Measurements from ENCODE around the gene IRGC.

DNA sequence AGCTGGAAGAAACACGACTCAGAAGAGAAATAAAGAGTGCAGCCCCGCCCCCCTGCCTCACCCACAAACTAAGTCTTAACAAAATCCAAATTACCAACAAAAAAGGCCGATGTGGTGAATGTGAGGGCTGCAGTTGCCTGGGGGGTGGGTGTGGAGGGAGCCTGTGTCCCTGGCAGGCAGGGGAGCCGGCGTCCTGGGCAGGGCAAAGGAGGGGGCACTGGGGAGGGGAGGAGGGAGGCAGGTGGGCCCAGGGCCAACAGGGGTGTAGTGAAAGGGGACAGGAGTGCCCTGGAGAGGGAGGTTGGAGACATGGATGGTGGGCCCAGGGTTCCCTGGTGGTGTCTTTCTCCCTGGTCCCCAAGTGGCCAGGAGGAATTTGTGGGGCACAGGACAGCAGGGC is 4.0 kb downstream of the IRGC start:
- TF ChIP-seq CHD2 (IDR thresholded peaks at IDR 0.05; ENCODE audit: low read length, partially characterized antibody) (no peak), CTCF (IDR thresholded peaks at IDR 0.05) (no peak), POLR2A (IDR thresholded peaks at IDR 0.05; ENCODE audit: low read length) (no peak), ZFP36 (IDR thresholded peaks at IDR 0.05; ENCODE audit: borderline replicate concordance, partially characterized antibody) (no peak), EP300 (IDR thresholded peaks at IDR 0.05) (no peak), RFX5 (IDR thresholded peaks at IDR 0.05) (no peak), HDAC2 (IDR thresholded peaks at IDR 0.05) (no peak), EHMT2 (IDR thresholded peaks at IDR 0.05; ENCODE audit: low read depth) (no peak)
- TF ChIP-seq, protein P1, sequence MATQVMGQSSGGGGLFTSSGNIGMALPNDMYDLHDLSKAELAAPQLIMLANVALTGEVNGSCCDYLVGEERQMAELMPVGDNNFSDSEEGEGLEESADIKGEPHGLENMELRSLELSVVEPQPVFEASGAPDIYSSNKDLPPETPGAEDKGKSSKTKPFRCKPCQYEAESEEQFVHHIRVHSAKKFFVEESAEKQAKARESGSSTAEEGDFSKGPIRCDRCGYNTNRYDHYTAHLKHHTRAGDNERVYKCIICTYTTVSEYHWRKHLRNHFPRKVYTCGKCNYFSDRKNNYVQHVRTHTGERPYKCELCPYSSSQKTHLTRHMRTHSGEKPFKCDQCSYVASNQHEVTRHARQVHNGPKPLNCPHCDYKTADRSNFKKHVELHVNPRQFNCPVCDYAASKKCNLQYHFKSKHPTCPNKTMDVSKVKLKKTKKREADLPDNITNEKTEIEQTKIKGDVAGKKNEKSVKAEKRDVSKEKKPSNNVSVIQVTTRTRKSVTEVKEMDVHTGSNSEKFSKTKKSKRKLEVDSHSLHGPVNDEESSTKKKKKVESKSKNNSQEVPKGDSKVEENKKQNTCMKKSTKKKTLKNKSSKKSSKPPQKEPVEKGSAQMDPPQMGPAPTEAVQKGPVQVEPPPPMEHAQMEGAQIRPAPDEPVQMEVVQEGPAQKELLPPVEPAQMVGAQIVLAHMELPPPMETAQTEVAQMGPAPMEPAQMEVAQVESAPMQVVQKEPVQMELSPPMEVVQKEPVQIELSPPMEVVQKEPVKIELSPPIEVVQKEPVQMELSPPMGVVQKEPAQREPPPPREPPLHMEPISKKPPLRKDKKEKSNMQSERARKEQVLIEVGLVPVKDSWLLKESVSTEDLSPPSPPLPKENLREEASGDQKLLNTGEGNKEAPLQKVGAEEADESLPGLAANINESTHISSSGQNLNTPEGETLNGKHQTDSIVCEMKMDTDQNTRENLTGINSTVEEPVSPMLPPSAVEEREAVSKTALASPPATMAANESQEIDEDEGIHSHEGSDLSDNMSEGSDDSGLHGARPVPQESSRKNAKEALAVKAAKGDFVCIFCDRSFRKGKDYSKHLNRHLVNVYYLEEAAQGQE (IDR thresholded peaks at IDR 0.05) = no peak
